Activated naive CD8-positive, alpha-beta T cell treated with anti-CD3 and anti-CD28 coated beads, Interleukin-2, amount 10 ng/mL, durations not matched to agents 7 days and 5 days (primary cell): ENCODE measurements around the gene C19orf38. TPM values are rescaled to one million over a fixed set of nuclear protein-coding genes. Genes with fewer than 3 reads are reported as not detected.

ENCODE experiments used
- microRNA-seq: library from miRNA; unstranded; fragments of <30 nt; microRNA quantifications from one replicate; pipeline ENCODE4 v1.2.0, GENCODE V29; 2022
- total RNA-seq, 2 experiments: library from RNA; stranded (reverse); gene quantifications; one replicate each; pipeline ENCODE4 v1.2.3, GENCODE V29; 2021

The C19orf38 gene
- total RNA-seq, 2 experiments from 2014 or later: 1.9 to 2.2 TPM

Small RNA genes lying within 50 kb of the gene (microRNA-seq; reads per million reads assigned to microRNA genes)
- gene MIR199A1: not detected
- not detected for gene MIR6793

Other genes with a start within 250 kb of the C19orf38 start
- gene SLC44A2, start 222.9 kb upstream of the C19orf38 start, total RNA-seq: 100 to 1,000 TPM; 155 to 156 TPM
- 100 to 1,000 TPM; 344 to 354 TPM for gene ILF3, start 194.1 kb upstream of the C19orf38 start, total RNA-seq
- gene QTRT1, start 147.0 kb upstream of the C19orf38 start, total RNA-seq: 10 to 100 TPM; 35.9 to 37.7 TPM
- gene DNM2, start 130.3 kb upstream of the C19orf38 start, total RNA-seq: 100 to 1,000 TPM; 249 to 259 TPM
- 10 to 100 TPM in 1 of 2 experiments, 1 to 10 TPM in 1; 8.6 to 11.8 TPM for gene TMED1, start 12.2 kb upstream of the C19orf38 start, total RNA-seq
- gene CARM1, start 23.1 kb downstream of the C19orf38 start, total RNA-seq: 10 to 100 TPM; 28.3 to 31.5 TPM
- gene YIPF2, start 80.2 kb downstream of the C19orf38 start, total RNA-seq: 10 to 100 TPM; 21.7 to 24.7 TPM
- 10 to 100 TPM; 29.7 to 31.3 TPM for gene TIMM29, start 80.4 kb downstream of the C19orf38 start, total RNA-seq
- gene SMARCA4, start 112.6 kb downstream of the C19orf38 start, total RNA-seq: 100 to 1,000 TPM in 1 of 2 experiments, 10 to 100 TPM in 1; 99.9 to 107 TPM
- gene LDLR, start 241.0 kb downstream of the C19orf38 start, total RNA-seq: 10 to 100 TPM; 83.8 to 84.8 TPM